ENCODE data around the gene CREG1.

DNA sequence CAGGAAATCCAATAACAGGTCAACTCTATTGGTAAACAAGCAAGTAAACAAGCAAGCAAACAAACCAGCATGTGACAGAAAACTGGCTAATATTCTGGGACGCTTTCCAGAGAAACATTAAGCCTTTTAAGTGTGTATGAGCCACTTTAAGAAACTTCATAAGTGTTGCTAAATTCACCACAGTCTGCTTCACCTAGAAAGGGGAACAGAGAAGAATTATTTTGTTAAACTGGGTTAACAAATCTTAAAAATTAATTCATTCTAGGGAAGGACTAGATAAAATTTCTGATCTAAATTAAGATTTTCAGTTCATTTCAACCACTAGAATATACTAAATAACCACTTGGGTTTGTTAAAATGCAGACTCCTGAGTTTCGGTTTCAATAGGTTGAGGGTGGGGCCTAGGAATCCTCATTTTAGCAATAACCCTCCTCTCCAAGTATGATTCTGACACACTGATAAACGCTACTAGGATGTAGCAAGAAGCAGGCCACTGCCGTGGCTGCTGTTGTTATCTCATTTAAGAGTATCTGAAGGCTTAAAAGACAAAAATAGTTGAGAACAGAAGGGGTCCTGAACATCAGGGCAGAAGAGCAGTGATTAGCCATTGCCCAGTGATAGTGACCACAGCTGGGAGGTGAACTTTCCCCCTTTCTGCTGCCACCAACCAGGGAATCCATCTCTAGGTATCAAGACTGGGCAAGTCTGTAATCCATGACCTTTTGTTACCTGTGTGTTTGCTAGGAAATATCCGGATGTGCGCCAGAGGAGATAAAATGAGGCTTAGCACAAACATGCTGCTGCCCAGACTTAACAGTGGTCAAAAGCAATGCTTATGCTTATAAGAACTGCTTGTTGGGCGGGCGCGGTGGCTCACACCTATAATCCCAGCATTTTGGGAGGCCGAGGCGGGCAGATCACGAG, 11.2 kb downstream of the CREG1 start:
- TF ChIP-seq ZNF302 (tag by site-specific recombination; IDR thresholded peaks at IDR 0.05; ENCODE audit: low read depth) (no peak), ZEB2 (tag by site-specific recombination; IDR thresholded peaks at IDR 0.05) (no peak), GLI2 (tag by site-specific recombination; IDR thresholded peaks at IDR 0.05; ENCODE audit: borderline replicate concordance, low read depth) (no peak), ZBTB17 (tag by site-specific recombination; IDR thresholded peaks at IDR 0.05) (no peak), ZNF121 (tag by site-specific recombination; IDR thresholded peaks at IDR 0.05) (no peak), ZBTB7A (tag by site-specific recombination; IDR thresholded peaks at IDR 0.05; ENCODE audit: low read depth) (no peak), KLF8 (tag by site-specific recombination; IDR thresholded peaks at IDR 0.05) (no peak), HOXC10 (CRISPR knock-in tag; IDR thresholded peaks at IDR 0.05) (no peak), ZBTB21 (tag by site-specific recombination; IDR thresholded peaks at IDR 0.05) (no peak)
- TF ChIP-seq, protein P1, sequence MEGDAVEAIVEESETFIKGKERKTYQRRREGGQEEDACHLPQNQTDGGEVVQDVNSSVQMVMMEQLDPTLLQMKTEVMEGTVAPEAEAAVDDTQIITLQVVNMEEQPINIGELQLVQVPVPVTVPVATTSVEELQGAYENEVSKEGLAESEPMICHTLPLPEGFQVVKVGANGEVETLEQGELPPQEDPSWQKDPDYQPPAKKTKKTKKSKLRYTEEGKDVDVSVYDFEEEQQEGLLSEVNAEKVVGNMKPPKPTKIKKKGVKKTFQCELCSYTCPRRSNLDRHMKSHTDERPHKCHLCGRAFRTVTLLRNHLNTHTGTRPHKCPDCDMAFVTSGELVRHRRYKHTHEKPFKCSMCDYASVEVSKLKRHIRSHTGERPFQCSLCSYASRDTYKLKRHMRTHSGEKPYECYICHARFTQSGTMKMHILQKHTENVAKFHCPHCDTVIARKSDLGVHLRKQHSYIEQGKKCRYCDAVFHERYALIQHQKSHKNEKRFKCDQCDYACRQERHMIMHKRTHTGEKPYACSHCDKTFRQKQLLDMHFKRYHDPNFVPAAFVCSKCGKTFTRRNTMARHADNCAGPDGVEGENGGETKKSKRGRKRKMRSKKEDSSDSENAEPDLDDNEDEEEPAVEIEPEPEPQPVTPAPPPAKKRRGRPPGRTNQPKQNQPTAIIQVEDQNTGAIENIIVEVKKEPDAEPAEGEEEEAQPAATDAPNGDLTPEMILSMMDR (tag by site-specific recombination; IDR thresholded peaks at IDR 0.05) = no peak
- TF ChIP-seq, protein P2, sequence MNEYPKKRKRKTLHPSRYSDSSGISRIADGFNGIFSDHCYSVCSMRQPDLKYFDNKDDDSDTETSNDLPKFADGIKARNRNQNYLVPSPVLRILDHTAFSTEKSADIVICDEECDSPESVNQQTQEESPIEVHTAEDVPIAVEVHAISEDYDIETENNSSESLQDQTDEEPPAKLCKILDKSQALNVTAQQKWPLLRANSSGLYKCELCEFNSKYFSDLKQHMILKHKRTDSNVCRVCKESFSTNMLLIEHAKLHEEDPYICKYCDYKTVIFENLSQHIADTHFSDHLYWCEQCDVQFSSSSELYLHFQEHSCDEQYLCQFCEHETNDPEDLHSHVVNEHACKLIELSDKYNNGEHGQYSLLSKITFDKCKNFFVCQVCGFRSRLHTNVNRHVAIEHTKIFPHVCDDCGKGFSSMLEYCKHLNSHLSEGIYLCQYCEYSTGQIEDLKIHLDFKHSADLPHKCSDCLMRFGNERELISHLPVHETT (tag by site-specific recombination; IDR thresholded peaks at IDR 0.05) = no peak
- TF ChIP-seq, protein P3, sequence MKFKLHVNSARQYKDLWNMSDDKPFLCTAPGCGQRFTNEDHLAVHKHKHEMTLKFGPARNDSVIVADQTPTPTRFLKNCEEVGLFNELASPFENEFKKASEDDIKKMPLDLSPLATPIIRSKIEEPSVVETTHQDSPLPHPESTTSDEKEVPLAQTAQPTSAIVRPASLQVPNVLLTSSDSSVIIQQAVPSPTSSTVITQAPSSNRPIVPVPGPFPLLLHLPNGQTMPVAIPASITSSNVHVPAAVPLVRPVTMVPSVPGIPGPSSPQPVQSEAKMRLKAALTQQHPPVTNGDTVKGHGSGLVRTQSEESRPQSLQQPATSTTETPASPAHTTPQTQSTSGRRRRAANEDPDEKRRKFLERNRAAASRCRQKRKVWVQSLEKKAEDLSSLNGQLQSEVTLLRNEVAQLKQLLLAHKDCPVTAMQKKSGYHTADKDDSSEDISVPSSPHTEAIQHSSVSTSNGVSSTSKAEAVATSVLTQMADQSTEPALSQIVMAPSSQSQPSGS (tag by site-specific recombination; IDR thresholded peaks at IDR 0.05; ENCODE audit: low read depth) = no peak
